Common myeloid progenitor, CD34-positive (primary cell): Measurements from ENCODE around the gene KCNIP1.
"Not testable (repeated sequence)": the region's sequence is repeated elsewhere in the genome, so short reads cannot be mapped to it uniquely, and the experiment has no call there.

Experiments used
- CTCF ChIA-PET: fragments of 350-600 bp; sonication (Branson Sonifier 250); formaldehyde crosslinking; loops from one replicate; lab custom pipeline; 2021; ENCODE audit warnings: antibody characterized with exemption; lab: Charles Lee
- POLR2A ChIA-PET: fragments of 350-600 bp; sonication (Branson Sonifier 250); formaldehyde crosslinking; loops from one replicate; lab custom pipeline; 2021; ENCODE audit warnings: antibody characterized with exemption; lab: Charles Lee
- DNase-seq, 3 donors: peaks; one replicate each; pipeline versions ENCODE4 v3.0.0 to v3.0.0-alpha.2; 2013
- H3K27ac ChIP-seq, 2 experiments: 1 replicate in 1 of 2; 2 replicates in 1 of 2; pipeline ENCODE4 v1.7.0; 2013; ENCODE audit warnings: inconsistent platforms in 2 of 2, low read length in 2 of 2, mild to moderate bottlenecking in 2 of 2, low read depth in 1 of 2, moderate library complexity in 1 of 2; ENCODE audit not compliant: severe bottlenecking in 2 of 2, insufficient read depth in 1 of 2, poor library complexity in 1 of 2
- H3K27me3 ChIP-seq, 5 experiments: replicated peaks in 2 of 5; 1 replicate in 3 of 5; 2 replicates in 2 of 5; pipeline versions ENCODE4 v1.6.1 to v1.7.0; 2013; ENCODE audit warnings: low read length in 4 of 5, mild to moderate bottlenecking in 2 of 5, moderate library complexity in 2 of 5, inconsistent platforms in 1 of 5; ENCODE audit not compliant: insufficient read depth in 5 of 5, control insufficient read depth in 4 of 5
- H3K36me3 ChIP-seq, 4 experiments: 1 replicate in 2 of 4; 2 replicates in 2 of 4; pipeline versions ENCODE4 v1.6.1 to v1.7.0; 2013; ENCODE audit warnings: low read length in 3 of 4, control low read depth in 1 of 4, mild to moderate bottlenecking in 1 of 4; ENCODE audit not compliant: control insufficient read depth in 4 of 4, insufficient read depth in 4 of 4
- H3K4me1 ChIP-seq, 4 experiments: 1 replicate in 3 of 4; 2 replicates in 1 of 4; pipeline versions ENCODE4 v1.6.1 to v1.7.1; 2013; ENCODE audit warnings: low read length in 3 of 4, mild to moderate bottlenecking in 3 of 4, control low read depth in 1 of 4, inconsistent platforms in 1 of 4, moderate library complexity in 1 of 4; ENCODE audit not compliant: control insufficient read depth in 4 of 4, insufficient read depth in 4 of 4; ENCODE audit errors: control extremely low read depth in 1 of 4
- H3K4me3 ChIP-seq, 7 experiments: 1 replicate in 4 of 7; 2 replicates in 3 of 7; pipeline versions ENCODE4 v1.5.1 to v1.7.0; 2013; ENCODE audit warnings: mild to moderate bottlenecking in 7 of 7, low read length in 6 of 7, moderate library complexity in 6 of 7, inconsistent platforms in 2 of 7, low read depth in 2 of 7, control low read depth in 1 of 7; ENCODE audit not compliant: insufficient read depth in 4 of 7, control insufficient read depth in 1 of 7; ENCODE audit errors: extremely low read depth in 1 of 7
- H3K9me3 ChIP-seq, 5 experiments: 1 replicate in 4 of 5; 2 replicates in 1 of 5; pipeline versions ENCODE4 v1.6.1 to v1.7.1; 2013; ENCODE audit warnings: low read length in 4 of 5, mild to moderate bottlenecking in 2 of 5, inconsistent platforms in 1 of 5, low read depth in 1 of 5, moderate library complexity in 1 of 5; ENCODE audit not compliant: control insufficient read depth in 4 of 5, insufficient read depth in 2 of 5; ENCODE audit errors: control extremely low read depth in 1 of 5
- WGBS: methylation state at CpG from one replicate; pipeline ENCODE4 v1.1.5; 2013; ENCODE audit not compliant: insufficient coverage; 5-methylcytosine and 5-hydroxymethylcytosine counted together

KCNIP1 gene

GRCh38 chr5:170545313-170545712 lies 41.5 kb downstream of the KCNIP1 start:
- 100% methylated on average over 1 of the region's 2 CpGs for WGBS
- peaks cover 3 to 21% (median 4%) of the 10 kb centered on the region in 5 experiments for H3K27me3 ChIP-seq
- no peaks in the 10 kb centered on the region for H3K36me3 ChIP-seq
- POLR2A ChIA-PET = no interaction called here
- CTCF ChIA-PET = interaction anchor here (0.9 to 1.2 kb wide), 2 partner anchors 41 to 77 kb away, joined by 4 read pairs; partner anchors contain the start of gene KCNIP1
- H3K27ac ChIP-seq = no peak overlapping the region
- peak in 2 of 3 donors; percentile 28 to 44 for DNase-seq
- peaks cover 0 to 17% (median 4%) of the 10 kb centered on the region in 5 experiments for H3K9me3 ChIP-seq
- H3K4me3 ChIP-seq = no peak overlapping the region
- peaks cover 0 to 7% (median 1%) of the 10 kb centered on the region in 4 experiments for H3K4me1 ChIP-seq

GRCh38 chr5:170545811-170546210 lies 42.0 kb downstream of the KCNIP1 start:
- 100% methylated on average over 1 of the region's 1 CpG for WGBS
- Histone ChIP-seq H3K27me3 (peaks cover 2 to 22% (median 6%) of the 10 kb centered on the region in 5 experiments), H3K4me1 (peaks cover 0 to 7% (median 1%) of the 10 kb centered on the region in 4 experiments), H3K27ac (no peak overlapping the region), H3K36me3 (no peaks in the 10 kb centered on the region), H3K9me3 (peaks cover 0 to 17% (median 4%) of the 10 kb centered on the region in 5 experiments), H3K4me3 (no peak overlapping the region)
- no peak for DNase-seq
- ChIA-PET CTCF (interaction anchor here (0.9 to 1.2 kb wide), 2 partner anchors 41 to 76 kb away, joined by 4 read pairs; partner anchors contain the start of gene KCNIP1), POLR2A (interaction anchor here (0.5 kb wide), 1 partner anchor 158 kb away, joined by 3 read pairs; no protein-coding TSS in a partner anchor)

DNA sequence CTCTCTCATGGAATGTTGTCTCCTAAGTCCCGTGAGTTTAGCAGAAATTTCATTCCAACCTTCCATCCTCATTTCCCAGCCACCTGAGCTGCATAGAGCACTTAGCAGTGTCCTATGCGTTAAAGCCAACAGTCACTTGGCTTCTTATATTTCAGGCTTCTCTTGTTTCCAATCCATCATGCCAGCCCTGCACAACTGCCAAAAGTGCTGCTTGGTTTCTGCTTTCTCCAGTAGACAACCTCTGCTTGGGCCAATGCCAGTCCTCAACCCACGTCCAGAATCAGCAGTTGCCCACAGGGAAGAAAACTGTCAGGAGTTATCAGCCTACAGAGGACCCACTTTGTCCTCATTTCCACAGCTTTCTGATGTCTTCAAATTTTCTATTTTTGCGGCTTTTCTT lies 42.5 kb downstream of the KCNIP1 start:
- no peak overlapping the region for H3K4me3 ChIP-seq
- H3K27ac ChIP-seq = no peak overlapping the region
- H3K9me3 ChIP-seq = peaks cover 0 to 17% (median 4%) of the 10 kb centered on the region in 5 experiments
- no peak for DNase-seq
- H3K36me3 ChIP-seq = no peaks in the 10 kb centered on the region
- H3K27me3 ChIP-seq = peaks cover 5 to 23% (median 10%) of the 10 kb centered on the region in 5 experiments
- 76% methylated on average over 3 of the region's 4 CpGs for WGBS
- peaks cover 0 to 7% (median 1%) of the 10 kb centered on the region in 4 experiments for H3K4me1 ChIP-seq
- ChIA-PET POLR2A (interaction anchor here (0.5 kb wide), 1 partner anchor 159 kb away, joined by 3 read pairs; no protein-coding TSS in a partner anchor), CTCF (interaction anchor here (0.9 to 1.2 kb wide), 2 partner anchors 42 to 76 kb away, joined by 4 read pairs; partner anchors contain the start of gene KCNIP1)

GRCh38 chr5:170550382-170550781 lies 46.6 kb downstream of the KCNIP1 start:
- H3K27ac ChIP-seq, CTCF ChIA-PET, POLR2A ChIA-PET, DNase-seq, H3K36me3 ChIP-seq, H3K9me3 ChIP-seq, H3K4me3 ChIP-seq: not testable (repeated sequence)
- 100% methylated on average over 1 of the region's 1 CpG for WGBS
- Histone ChIP-seq H3K4me1 (peaks cover 9 to 28% (median 14%) of the 10 kb centered on the region in 4 experiments), H3K27me3 (peaks cover 6 to 48% (median 35%) of the 10 kb centered on the region in 5 experiments)

GRCh38 chr5:170551076-170551475 lies 47.3 kb downstream of the KCNIP1 start:
- no peak overlapping the region for H3K4me3 ChIP-seq
- CTCF ChIA-PET = interaction anchor here (0.6 to 1.1 kb wide), 2 partner anchors 10 to 63 kb away, joined by 3 read pairs; no protein-coding TSS in a partner anchor
- H3K36me3 ChIP-seq = no peaks in the 10 kb centered on the region
- 51% methylated on average over 3 of the region's 4 CpGs for WGBS
- H3K9me3 ChIP-seq = peaks cover 0 to 4% (median 0%) of the 10 kb centered on the region in 5 experiments
- H3K27me3 ChIP-seq = peaks cover 6 to 50% (median 41%) of the 10 kb centered on the region in 5 experiments
- peak in 1 of 3 donors; percentile 6 for DNase-seq
- H3K27ac ChIP-seq = no peak overlapping the region
- peaks cover 9 to 28% (median 14%) of the 10 kb centered on the region in 4 experiments for H3K4me1 ChIP-seq
- POLR2A ChIA-PET = interaction anchor here (0.9 kb wide), 1 partner anchor 34 kb away, joined by 3 read pairs; no protein-coding TSS in a partner anchor

- Histone ChIP-seq H3K27me3 (peaks cover 6 to 54% (median 43%) of the 10 kb centered on the region in 5 experiments), H3K4me1 (peaks cover 9 to 28% (median 14%) of the 10 kb centered on the region in 4 experiments), H3K36me3 (no peaks in the 10 kb centered on the region), H3K27ac (no peak overlapping the region), H3K9me3 (no peaks in the 10 kb centered on the region), H3K4me3 (no peak overlapping the region)
- POLR2A ChIA-PET = interaction anchor here (0.9 kb wide), 1 partner anchor 34 kb away, joined by 3 read pairs; no protein-coding TSS in a partner anchor
- CTCF ChIA-PET = interaction anchor here (0.6 to 1.1 kb wide), 2 partner anchors 10 to 62 kb away, joined by 3 read pairs; no protein-coding TSS in a partner anchor
- 93% methylated on average over 7 of the region's 7 CpGs for WGBS
- peak in 1 of 3 donors; percentile 7 for DNase-seq
These were observed 47.8 kb downstream of the KCNIP1 start for GRCh38 chr5:170551622-170552021.
